Upper lobe of right lung (tissue), 1 donor: ENCODE measurements around the gene EMX2. TPM values are rescaled to one million over a fixed set of nuclear protein-coding genes. Genes with fewer than 3 reads are reported as not detected.

Source experiments
- ATAC-seq: fragments of 200-7000 bp; cut with Tn5 transposase; one replicate; pipeline ENCODE4 v1.9.1; 2020; ENCODE audit warnings: mild to moderate bottlenecking, moderate library complexity
- DNase-seq: peaks from one replicate; pipeline ENCODE4 v3.0.0-alpha.2; 2020
- H3K27ac ChIP-seq: fragments of 200-600 bp; one replicate; pipeline ENCODE4 v1.8.0; 2022
- H3K27me3 ChIP-seq: fragments of 200-600 bp; one replicate; pipeline ENCODE4 v1.8.0; 2022; ENCODE audit warnings: mild to moderate bottlenecking
- H3K36me3 ChIP-seq: fragments of 200-600 bp; one replicate; pipeline ENCODE4 v1.8.0; 2022
- H3K4me1 ChIP-seq: fragments of 200-600 bp; one replicate; pipeline ENCODE4 v1.8.0; 2022
- H3K4me3 ChIP-seq: fragments of 200-600 bp; one replicate; pipeline ENCODE4 v1.8.0; 2022; ENCODE audit warnings: mild to moderate bottlenecking
- H3K9me3 ChIP-seq: fragments of 200-600 bp; one replicate; pipeline ENCODE4 v1.8.0; 2022
- CTCF ChIP-seq: fragments of 200-600 bp; IDR thresholded peaks from one replicate; pipeline ENCODE4 v1.8.0; 2022; ENCODE audit warnings: antibody characterized with exemption
- intact Hi-C: fragments of 100-400 bp; cut with DNase I; formaldehyde crosslinking; loops from one replicate; pipeline ENCODE4 v1.11.0; 2022
- total RNA-seq: library from RNA; stranded (reverse); fragmentation: NEBNext Ultra II Directional; extraction: Animal tissue kit (Norgen Biotek cat#: 25700); gene quantifications from one replicate; pipeline ENCODE4 v1.2.1, GENCODE V29; 2021
- donor health status: DM: no; HTN: yes; CAD: no; lungs with severe emphysema.

The EMX2 gene
- total RNA-seq, 1 donor from 2014 or later, result not detected

DNA sequence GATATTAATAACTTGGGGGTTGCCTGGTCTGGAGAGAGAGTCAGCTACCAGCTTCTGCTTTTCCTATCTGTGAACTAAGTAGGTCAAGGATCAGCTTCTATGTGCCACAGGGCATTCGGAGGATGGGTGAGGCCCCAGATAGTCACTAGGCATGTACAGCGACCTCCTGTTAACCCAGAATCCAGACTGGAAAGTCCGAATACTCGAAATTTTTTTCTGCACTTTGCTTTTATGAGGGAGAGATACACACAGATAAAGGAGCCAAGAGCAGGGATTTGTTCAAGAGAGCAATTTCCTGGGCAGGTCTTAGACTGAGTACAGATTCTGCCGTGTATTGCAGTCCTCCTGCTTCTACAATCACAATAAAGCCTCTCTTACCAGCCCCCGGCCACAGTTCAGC is 54.2 kb downstream of the EMX2 start:
- intact Hi-C loops, result no loop called here
- Histone ChIP-seq H3K4me3 (no peak overlapping the region), H3K27ac (no peak overlapping the region), H3K9me3 (no peaks in the 10 kb centered on the region), H3K4me1 (no peaks in the 10 kb centered on the region), H3K36me3 (no peaks in the 10 kb centered on the region), H3K27me3 (peaks cover 6% of the 10 kb centered on the region)
- no peak for TF ChIP-seq CTCF
- DNase-seq, result no peak
- no peak for ATAC-seq

DNA sequence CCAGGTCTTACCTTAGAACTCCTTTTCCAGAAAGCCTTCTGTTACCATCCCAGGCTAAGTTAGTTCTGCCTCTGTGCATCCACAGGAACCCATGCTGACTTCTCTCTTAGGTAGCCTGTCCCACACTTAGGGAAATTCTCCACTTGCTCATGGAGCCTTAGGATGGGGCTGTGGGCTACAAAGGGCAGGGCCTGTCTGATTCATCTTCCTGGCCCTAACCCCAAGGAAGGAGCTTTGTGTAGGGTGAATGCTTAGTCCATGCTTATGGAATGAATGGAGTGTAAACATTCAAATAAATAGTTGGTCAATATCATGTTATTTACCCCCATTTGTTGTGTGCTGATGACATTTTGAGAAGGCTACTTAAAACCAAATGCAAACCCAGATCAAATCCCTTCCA is 54.7 kb downstream of the EMX2 start:
- H3K36me3 ChIP-seq, result no peaks in the 10 kb centered on the region
- no peak for ATAC-seq
- DNase-seq, result no peak
- H3K27ac ChIP-seq, result no peak overlapping the region
- H3K4me1 ChIP-seq, result no peaks in the 10 kb centered on the region
- H3K4me3 ChIP-seq, result no peak overlapping the region
- no peak for TF ChIP-seq CTCF
- no peaks in the 10 kb centered on the region for H3K9me3 ChIP-seq
- intact Hi-C loops, result no loop called here
- H3K27me3 ChIP-seq, result peaks cover 11% of the 10 kb centered on the region

Other genes starting within 250 kb of the EMX2 start
- gene PDZD8, start 167.3 kb upstream of the EMX2 start, total RNA-seq, result 38.7 TPM